Renal pelvis (tissue), 4 donors: ENCODE measurements around the gene SRCIN1. TPM values are rescaled to one million over a fixed set of nuclear protein-coding genes. Genes with fewer than 3 reads are reported as not detected.
"Not testable (repeated sequence)": the region's sequence is repeated elsewhere in the genome, so short reads cannot be mapped to it uniquely, and the experiment has no call there.

Source experiments
- DNase-seq: peaks from one replicate; pipeline ENCODE4 v3.0.0-alpha.2; 2013
- polyA plus RNA-seq, 3 donors: library from polyadenylated mRNA; unstranded; fragments of 120-200 nt; gene quantifications; one replicate each; pipeline ENCODE4 v1.2.1, GENCODE V29; 2013; ENCODE audit not compliant: insufficient read length in 3 of 3

The SRCIN1 gene
- polyA plus RNA-seq, 3 donors: 4.2 to 6.7 (median 6.2) TPM

DNA sequence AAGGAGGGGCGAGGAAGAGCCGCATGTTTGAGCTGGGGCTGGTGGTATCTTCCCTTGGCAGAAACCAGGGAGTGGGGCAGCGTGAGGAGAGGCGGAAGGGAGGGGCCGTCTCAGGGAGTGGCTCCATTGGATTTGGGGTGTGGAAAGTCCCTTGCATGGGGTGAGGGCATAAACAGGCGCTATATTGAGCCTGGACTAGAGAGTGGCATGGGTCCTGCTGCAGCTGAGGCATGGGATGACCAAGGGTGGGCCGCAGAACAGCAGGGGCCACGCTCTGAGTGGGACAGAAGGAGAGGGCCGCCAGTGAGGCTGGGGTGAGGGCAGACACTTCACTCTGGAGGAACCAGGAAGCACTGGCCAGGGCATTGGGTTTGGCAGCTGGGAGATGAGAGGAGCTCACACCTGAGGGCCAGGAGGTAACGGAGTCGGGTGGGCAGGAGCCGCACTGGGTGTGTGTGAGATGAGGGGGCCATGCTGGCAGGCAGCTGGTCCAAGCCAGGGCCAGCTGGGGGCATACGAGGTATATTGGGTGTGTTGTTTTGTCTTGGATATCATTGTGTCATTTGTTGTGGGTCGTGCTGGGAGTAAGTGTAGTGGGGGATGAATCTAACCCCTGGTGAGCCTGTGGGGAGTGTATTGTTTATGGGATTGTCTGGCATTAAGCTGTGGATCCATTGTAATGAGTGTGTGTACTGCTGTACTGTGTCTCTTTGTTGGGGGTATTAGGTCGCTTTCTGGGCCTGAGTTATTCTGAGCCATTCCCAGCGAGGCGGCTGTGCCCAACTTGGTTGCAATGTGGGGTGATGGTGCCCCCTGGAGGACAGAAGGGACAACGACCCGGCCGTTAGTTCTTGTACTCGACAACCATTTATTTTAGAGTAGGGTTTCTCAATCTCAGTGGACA, 121.3 kb downstream of the SRCIN1 start:
- DNase-seq: not testable (repeated sequence)

DNA sequence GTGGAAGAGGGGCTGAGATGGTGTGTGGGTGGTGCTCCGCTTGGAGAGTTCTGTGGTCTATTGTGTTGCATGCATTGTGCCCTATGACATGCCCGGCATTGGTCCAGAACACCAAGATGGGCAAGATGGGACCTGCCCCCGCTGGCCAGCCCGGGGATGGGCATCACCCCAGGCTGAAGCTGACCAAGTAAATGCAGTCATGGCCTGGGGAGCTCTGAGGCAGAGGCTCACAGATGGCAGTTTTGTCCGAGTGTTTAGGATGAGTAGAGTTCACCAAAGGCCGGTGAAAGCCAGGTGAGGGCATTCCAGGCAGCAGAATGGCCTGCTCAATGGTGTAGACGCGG, 123.1 kb downstream of the SRCIN1 start:
- not testable (repeated sequence) for DNase-seq

DNA sequence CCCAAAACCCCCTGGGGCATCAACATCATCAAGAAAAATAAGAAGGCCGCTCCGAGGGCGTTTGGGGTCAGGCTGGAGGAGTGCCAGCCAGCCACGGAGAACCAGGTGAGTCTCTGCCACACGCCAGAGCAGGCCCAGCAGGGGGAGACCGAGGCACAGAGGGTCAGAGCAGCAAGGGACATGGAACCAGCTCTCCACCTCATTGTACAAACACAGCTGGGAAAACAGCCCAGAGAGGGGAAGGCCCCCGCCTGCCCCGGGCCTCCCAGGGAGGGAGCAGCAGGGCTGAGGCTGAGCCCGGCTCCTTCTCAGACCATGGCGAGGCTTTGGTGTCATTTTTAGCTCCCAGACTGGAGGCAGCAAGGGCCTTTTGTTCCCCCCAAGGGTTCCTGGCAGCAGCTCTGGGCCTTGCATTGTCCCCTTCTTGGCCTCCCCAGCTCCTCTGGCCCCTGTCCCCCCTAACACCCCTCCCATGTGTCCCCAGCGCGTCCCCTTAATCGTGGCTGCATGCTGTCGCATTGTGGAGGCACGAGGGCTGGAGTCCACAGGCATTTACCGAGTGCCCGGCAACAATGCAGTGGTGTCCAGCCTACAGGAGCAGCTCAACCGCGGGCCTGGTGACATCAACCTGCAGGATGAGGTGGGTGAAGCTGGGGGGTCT, 123.6 kb downstream of the SRCIN1 start:
- DNase-seq: not testable (repeated sequence)

Other genes starting within 250 kb of the SRCIN1 start
- gene ARHGAP23, start 177.5 kb downstream of the SRCIN1 start, polyA plus RNA-seq: 10 to 100 TPM; 56.8 to 57.7 (median 57.6) TPM
- 1 to 10 TPM; 1.6 to 1.7 (median 1.7) TPM for gene EPOP, start 69.0 kb upstream of the SRCIN1 start, polyA plus RNA-seq
- gene MLLT6, start 99.3 kb upstream of the SRCIN1 start, polyA plus RNA-seq: 100 to 1,000 TPM in 2 of 3 donors, 10 to 100 TPM in 1; 74.2 to 131 (median 127) TPM
- 10 to 100 TPM; 12.1 to 15.9 (median 13.7) TPM for gene CISD3, start 124.4 kb upstream of the SRCIN1 start, polyA plus RNA-seq
- gene PCGF2, start 142.4 kb upstream of the SRCIN1 start, polyA plus RNA-seq: 10 to 100 TPM; 77.2 to 86.4 (median 86.2) TPM
- 100 to 1,000 TPM; 116 to 125 (median 123) TPM for gene PSMB3, start 146.8 kb upstream of the SRCIN1 start, polyA plus RNA-seq
- 10 to 100 TPM; 78.6 to 80.9 (median 78.6) TPM for gene PIP4K2B, start 193.6 kb upstream of the SRCIN1 start, polyA plus RNA-seq
- gene CWC25, start 219.4 kb upstream of the SRCIN1 start, polyA plus RNA-seq: 10 to 100 TPM; 24.6 to 33.0 (median 28.6) TPM
- gene RPL23, start 247.8 kb upstream of the SRCIN1 start, polyA plus RNA-seq: 1,000 to 10,000 TPM; 2,304 to 2,705 (median 2,321) TPM